Measurements from ENCODE around the gene CDAN1. TPM values are rescaled to one million over a fixed set of nuclear protein-coding genes. Genes with fewer than 3 reads are reported as not detected.

The CDAN1 gene
- total and polyA plus RNA-seq, 3 experiments from 2014 or later, result 11.2 to 24.8 (median 24.7) TPM

DNA sequence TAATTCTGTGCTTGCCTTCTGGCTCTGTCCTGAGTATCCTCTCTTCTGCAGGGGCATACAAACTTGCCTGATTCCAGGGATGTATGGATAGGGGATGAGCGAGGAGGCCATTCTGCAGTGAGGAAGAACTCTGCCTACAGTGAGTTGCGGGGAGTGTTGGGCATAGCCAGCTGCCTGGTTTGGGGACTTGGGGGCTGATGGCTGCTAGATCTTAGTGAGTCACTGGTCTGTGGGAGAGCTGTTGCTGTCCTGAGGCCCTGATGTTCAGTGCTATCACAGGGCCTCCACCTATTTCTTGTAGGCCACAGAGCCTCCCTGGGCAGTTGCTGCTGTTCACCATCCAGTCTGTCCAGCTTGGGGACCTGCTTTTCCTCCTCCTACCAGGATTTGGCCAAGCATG lies 20.3 kb downstream of the CDAN1 start:
- Histone ChIP-seq H3K4me3 (ENCODE audit: low read length) (no peak overlapping the region), H3K36me3 (ENCODE audit: insufficient read depth, low read length) (no peaks in the 10 kb centered on the region), H3K4me1 (ENCODE audit: insufficient read depth, low read length) (no peaks in the 10 kb centered on the region), H3K9me3 (ENCODE audit: low read length) (no peaks in the 10 kb centered on the region), H3K27ac (ENCODE audit: low read depth, low read length) (no peak overlapping the region), H3K27me3 (ENCODE audit: insufficient read depth, low read length, poor library complexity, severe bottlenecking) (no peaks in the 10 kb centered on the region)
- Mint-ChIP-seq H3K27me3 (no peaks in the 10 kb centered on the region), H3K9me3 (no peaks in the 10 kb centered on the region), H3K27ac (peak overlapping the region in 1 of 8 donors; percentile 24), H3K4me1 (no peaks in the 10 kb centered on the region), H3K36me3 (peaks cover 0 to 37% (median 2%) of the 10 kb centered on the region in 3 donors), H3K4me3 (no peak overlapping the region)
- no peak for DNase-seq
- ChIA-PET POLR2A (no interaction called here), CTCF (interaction anchor here (1.3 kb wide), 1 partner anchor 22 kb away, joined by 3 read pairs; no protein-coding TSS in a partner anchor)

DNA sequence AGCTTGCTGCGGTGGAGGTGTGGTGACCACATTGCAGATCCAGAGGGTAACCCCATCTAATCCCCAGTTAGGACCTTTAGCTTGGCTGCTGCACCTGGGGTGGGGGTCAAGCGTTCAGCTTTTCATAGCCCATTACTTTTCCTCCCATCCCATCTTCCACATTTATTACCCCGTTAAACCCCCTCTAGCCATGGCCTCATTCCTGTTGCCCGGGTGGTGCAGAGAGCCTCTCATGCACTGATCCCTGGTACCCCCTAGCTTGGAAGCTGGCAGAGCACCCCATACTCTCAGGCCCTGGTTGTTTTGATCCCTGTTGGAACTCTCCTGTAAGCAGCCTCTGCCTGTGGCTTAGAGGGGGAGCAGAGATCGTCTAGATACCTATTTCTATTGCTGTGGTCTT lies 20.8 kb downstream of the CDAN1 start:
- Mint-ChIP-seq H3K27me3 (no peaks in the 10 kb centered on the region), H3K36me3 (peaks cover 0 to 35% (median 2%) of the 10 kb centered on the region in 3 donors), H3K27ac (peak overlapping the region in 1 of 8 donors; percentile 19), H3K9me3 (no peaks in the 10 kb centered on the region), H3K4me1 (no peaks in the 10 kb centered on the region), H3K4me3 (no peak overlapping the region)
- Histone ChIP-seq H3K36me3 (ENCODE audit: insufficient read depth, low read length) (no peaks in the 10 kb centered on the region), H3K4me1 (ENCODE audit: insufficient read depth, low read length) (no peaks in the 10 kb centered on the region), H3K27me3 (ENCODE audit: insufficient read depth, low read length, poor library complexity, severe bottlenecking) (no peaks in the 10 kb centered on the region), H3K9me3 (ENCODE audit: low read length) (no peaks in the 10 kb centered on the region), H3K27ac (ENCODE audit: low read depth, low read length) (no peak overlapping the region), H3K4me3 (ENCODE audit: low read length) (no peak overlapping the region)
- CTCF ChIA-PET, result interaction anchor here (1.3 kb wide), 1 partner anchor 22 kb away, joined by 3 read pairs; no protein-coding TSS in a partner anchor
- POLR2A ChIA-PET, result no interaction called here
- no peak for DNase-seq

DNA sequence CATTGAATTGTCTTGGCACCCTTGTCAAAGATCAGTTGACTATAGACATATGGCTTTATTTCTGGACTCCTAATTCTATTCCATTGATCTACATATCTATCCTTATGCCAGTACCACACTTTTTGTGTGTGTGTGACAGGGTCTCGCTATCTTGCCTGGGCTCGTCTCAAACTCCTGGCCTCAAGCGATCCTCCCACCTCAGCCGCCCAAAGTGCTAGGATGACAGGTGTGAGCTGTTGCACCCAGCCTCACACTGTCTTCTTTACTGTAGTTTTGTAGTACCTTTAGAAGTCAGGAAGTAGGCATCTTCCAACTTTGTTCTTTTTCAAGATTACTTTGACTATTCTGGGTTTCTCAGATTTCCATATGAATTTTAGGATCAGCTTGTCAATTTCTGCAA lies 24.3 kb downstream of the CDAN1 start:
- Histone ChIP-seq H3K27ac (ENCODE audit: low read depth, low read length) (no peak overlapping the region), H3K4me1 (ENCODE audit: insufficient read depth, low read length) (no peaks in the 10 kb centered on the region), H3K36me3 (ENCODE audit: insufficient read depth, low read length) (no peaks in the 10 kb centered on the region), H3K27me3 (ENCODE audit: insufficient read depth, low read length, poor library complexity, severe bottlenecking) (no peaks in the 10 kb centered on the region), H3K9me3 (ENCODE audit: low read length) (no peaks in the 10 kb centered on the region), H3K4me3 (ENCODE audit: low read length) (no peak overlapping the region)
- H3K4me3 Mint-ChIP-seq, result no peak overlapping the region
- H3K9me3 Mint-ChIP-seq, result no peaks in the 10 kb centered on the region
- H3K27me3 Mint-ChIP-seq, result no peaks in the 10 kb centered on the region
- H3K36me3 Mint-ChIP-seq, result peaks cover 0 to 5% (median 0%) of the 10 kb centered on the region in 3 donors
- H3K4me1 Mint-ChIP-seq, result no peaks in the 10 kb centered on the region
- ChIA-PET POLR2A (no interaction called here), CTCF (no interaction called here)
- H3K27ac Mint-ChIP-seq, result peak overlapping the region in 2 of 8 donors; percentile 9 to 47
- DNase-seq, result no peak

DNA sequence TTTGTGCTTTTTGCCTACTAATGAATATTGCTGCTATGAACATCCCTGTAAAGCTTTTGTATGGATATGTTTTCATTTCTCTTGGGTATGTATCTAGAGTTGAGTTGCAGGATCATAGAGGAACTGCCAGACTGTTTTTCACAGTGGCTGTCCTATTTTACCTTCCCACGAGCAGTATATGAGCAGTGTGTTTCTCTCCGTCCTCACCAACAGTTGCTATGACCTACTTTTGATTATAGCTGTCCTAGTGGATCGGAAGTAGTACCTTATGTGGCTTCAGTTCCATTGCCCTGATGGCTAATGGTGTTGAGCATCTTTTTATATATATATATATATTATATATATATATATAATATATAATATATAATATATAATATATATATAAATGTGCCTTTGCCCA lies 25.2 kb downstream of the CDAN1 start:
- CTCF ChIA-PET, result no interaction called here

DNA sequence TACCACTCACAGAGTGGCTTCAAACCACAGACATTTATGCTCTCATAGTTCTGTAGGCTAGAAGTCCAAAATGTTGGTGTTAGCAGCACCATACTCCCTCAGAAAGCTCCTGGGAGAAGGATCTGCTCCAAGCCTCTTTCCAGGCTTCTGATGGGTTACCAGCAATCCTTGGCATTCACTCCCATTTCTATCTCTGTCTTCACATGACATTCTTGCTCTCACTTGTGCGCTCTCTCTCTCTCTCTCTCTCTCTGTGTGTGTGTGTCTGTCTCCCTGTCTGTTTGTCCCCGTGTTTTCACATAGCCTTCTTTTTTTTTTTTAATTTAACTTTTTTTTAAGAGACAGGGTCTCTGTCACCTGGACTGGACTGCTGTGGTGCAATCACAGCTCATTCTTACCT lies 26.3 kb downstream of the CDAN1 start:
- POLR2A ChIA-PET, result no interaction called here
- no peaks in the 10 kb centered on the region for H3K27me3 Mint-ChIP-seq

More for the DNA sequence above, 25.2 kb downstream of the CDAN1 start:
- Histone ChIP-seq H3K4me1 (ENCODE audit: insufficient read depth, low read length) (no peaks in the 10 kb centered on the region), H3K36me3 (ENCODE audit: insufficient read depth, low read length) (no peaks in the 10 kb centered on the region), H3K27me3 (ENCODE audit: insufficient read depth, low read length, poor library complexity, severe bottlenecking) (no peaks in the 10 kb centered on the region), H3K27ac (ENCODE audit: low read depth, low read length) (no peak overlapping the region), H3K9me3 (ENCODE audit: low read length) (no peaks in the 10 kb centered on the region), H3K4me3 (ENCODE audit: low read length) (no peak overlapping the region)
- Mint-ChIP-seq H3K27ac (no peak overlapping the region), H3K27me3 (no peaks in the 10 kb centered on the region), H3K9me3 (no peaks in the 10 kb centered on the region), H3K4me3 (no peak overlapping the region), H3K36me3 (peaks cover 0 to 3% (median 2%) of the 10 kb centered on the region in 3 donors), H3K4me1 (no peaks in the 10 kb centered on the region)
- DNase-seq, result no peak
- POLR2A ChIA-PET, result interaction anchor here (0.6 kb wide), 1 partner anchor 1775 kb away, joined by 3 read pairs; no protein-coding TSS in a partner anchor

DNA sequence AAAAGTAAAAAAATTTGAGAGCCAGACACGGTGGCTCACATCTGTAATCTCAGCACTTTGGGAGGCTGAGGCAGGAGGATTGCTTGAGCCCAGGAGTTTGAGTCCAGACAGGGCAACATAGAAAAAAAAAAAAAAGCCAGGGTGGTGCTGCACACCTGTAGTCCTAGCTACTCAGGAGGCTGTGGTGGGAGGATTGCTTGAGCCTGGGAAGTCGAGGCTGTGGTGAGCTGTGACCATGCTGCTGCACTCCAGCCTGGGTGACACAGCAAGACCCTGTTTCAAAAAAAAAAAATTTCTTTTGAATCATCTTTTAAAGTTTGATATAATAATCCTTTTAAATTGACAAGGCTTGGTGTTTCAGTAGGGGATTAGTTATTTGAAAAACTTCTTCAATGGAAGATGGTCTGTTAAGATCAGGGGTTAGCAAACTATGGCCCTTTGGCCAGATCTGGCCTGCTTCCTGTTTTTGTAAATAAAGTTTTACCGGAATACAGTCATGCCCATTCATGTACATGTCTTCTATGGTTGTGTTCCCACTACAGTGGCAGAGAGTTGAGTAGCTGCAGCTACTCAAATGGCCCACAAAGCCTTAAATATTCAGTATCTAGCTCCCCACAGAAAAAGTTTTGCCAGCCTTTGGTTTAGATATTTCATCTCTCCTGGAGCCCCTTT lies 28.9 kb downstream of the CDAN1 start:
- Mint-ChIP-seq H3K36me3 (peaks cover 0 to 2% (median 1%) of the 10 kb centered on the region in 3 donors), H3K4me3 (no peak overlapping the region), H3K27me3 (no peaks in the 10 kb centered on the region), H3K4me1 (no peaks in the 10 kb centered on the region), H3K9me3 (no peaks in the 10 kb centered on the region), H3K27ac (peak overlapping the region in 1 of 8 donors; percentile 54)
- DNase-seq, result no peak
- Histone ChIP-seq H3K4me1 (ENCODE audit: insufficient read depth, low read length) (no peaks in the 10 kb centered on the region), H3K9me3 (ENCODE audit: low read length) (no peaks in the 10 kb centered on the region), H3K36me3 (ENCODE audit: insufficient read depth, low read length) (no peaks in the 10 kb centered on the region), H3K4me3 (ENCODE audit: low read length) (no peak overlapping the region), H3K27ac (ENCODE audit: low read depth, low read length) (no peak overlapping the region), H3K27me3 (ENCODE audit: insufficient read depth, low read length, poor library complexity, severe bottlenecking) (no peaks in the 10 kb centered on the region)
- ChIA-PET CTCF (interaction anchor here (0.7 kb wide), 1 partner anchor 1718 kb away, joined by 4 read pairs; no protein-coding TSS in a partner anchor), POLR2A (no interaction called here)

More for the DNA sequence above, 26.3 kb downstream of the CDAN1 start:
- Histone ChIP-seq H3K4me3 (ENCODE audit: low read length) (no peak overlapping the region), H3K9me3 (ENCODE audit: low read length) (no peaks in the 10 kb centered on the region), H3K36me3 (ENCODE audit: insufficient read depth, low read length) (no peaks in the 10 kb centered on the region), H3K27ac (ENCODE audit: low read depth, low read length) (no peak overlapping the region), H3K4me1 (ENCODE audit: insufficient read depth, low read length) (no peaks in the 10 kb centered on the region), H3K27me3 (ENCODE audit: insufficient read depth, low read length, poor library complexity, severe bottlenecking) (no peaks in the 10 kb centered on the region)
- Mint-ChIP-seq H3K4me3 (no peak overlapping the region), H3K27ac (no peak overlapping the region), H3K36me3 (peaks cover 0 to 2% (median 1%) of the 10 kb centered on the region in 3 donors), H3K9me3 (no peaks in the 10 kb centered on the region), H3K4me1 (no peaks in the 10 kb centered on the region)
- CTCF ChIA-PET, result no interaction called here
- DNase-seq, result no peak

DNA sequence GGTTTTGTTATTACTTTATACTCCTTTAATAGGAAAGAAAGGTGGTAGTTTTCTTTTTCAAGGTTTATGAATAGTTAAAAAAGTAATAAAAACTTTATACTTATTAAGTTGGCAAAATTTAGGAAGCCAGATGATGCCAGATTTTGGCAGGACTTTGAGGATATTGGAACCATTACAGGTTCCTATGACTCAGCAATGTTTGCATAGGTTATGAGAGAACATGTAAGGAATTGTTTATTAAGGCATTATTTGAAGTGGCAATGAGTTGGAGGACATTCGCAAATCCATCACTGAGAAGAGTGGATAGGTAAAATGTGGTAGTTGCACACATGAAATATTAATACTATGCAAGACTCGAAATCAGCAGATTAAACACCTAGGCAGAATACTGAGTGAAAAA lies 29.9 kb downstream of the CDAN1 start:
- H3K4me3 ChIP-seq (ENCODE audit: low read length), result no peak overlapping the region
- H3K9me3 Mint-ChIP-seq, result no peaks in the 10 kb centered on the region
- no peak for DNase-seq
- H3K36me3 ChIP-seq (ENCODE audit: insufficient read depth, low read length), result no peaks in the 10 kb centered on the region
- no peaks in the 10 kb centered on the region for H3K4me1 ChIP-seq (ENCODE audit: insufficient read depth, low read length)
- H3K4me3 Mint-ChIP-seq, result no peak overlapping the region
- H3K36me3 Mint-ChIP-seq, result peaks cover 0 to 5% (median 2%) of the 10 kb centered on the region in 3 donors
- no peaks in the 10 kb centered on the region for H3K9me3 ChIP-seq (ENCODE audit: low read length)
- H3K4me1 Mint-ChIP-seq, result no peaks in the 10 kb centered on the region
- ChIA-PET CTCF (interaction anchor here (0.7 to 4.1 kb wide), 2 partner anchors 219 to 1719 kb away, joined by 4 to 35 read pairs; no protein-coding TSS in a partner anchor), POLR2A (no interaction called here)
- H3K27ac Mint-ChIP-seq, result no peak overlapping the region
- H3K27ac ChIP-seq (ENCODE audit: low read depth, low read length), result no peak overlapping the region
- H3K27me3 Mint-ChIP-seq, result no peaks in the 10 kb centered on the region
- H3K27me3 ChIP-seq (ENCODE audit: insufficient read depth, low read length, poor library complexity, severe bottlenecking), result no peaks in the 10 kb centered on the region

DNA sequence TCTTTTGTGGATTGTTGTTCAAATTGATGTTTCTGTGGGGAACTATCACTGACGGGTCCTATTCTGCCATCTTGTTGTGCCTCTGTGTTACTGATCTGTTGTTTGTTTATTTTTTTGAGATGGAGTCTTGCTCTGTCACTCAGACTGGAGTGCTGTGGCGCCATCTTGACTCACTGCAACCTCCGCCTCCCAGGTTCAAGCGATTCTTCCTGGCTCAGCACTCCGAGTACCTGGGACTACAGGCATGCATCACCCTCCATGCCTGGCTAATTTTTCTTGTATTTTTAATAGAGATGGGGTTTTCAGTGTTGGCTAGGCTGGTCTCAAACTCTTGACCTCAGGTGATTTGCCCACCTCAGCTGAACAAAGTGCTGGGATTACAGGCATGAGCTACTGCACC lies 31.6 kb downstream of the CDAN1 start:
- ChIA-PET CTCF (interaction anchor here (1.9 to 4.1 kb wide), 2 partner anchors 12 to 220 kb away, joined by 4 to 35 read pairs; no protein-coding TSS in a partner anchor), POLR2A (no interaction called here)
- Mint-ChIP-seq H3K27me3 (no peaks in the 10 kb centered on the region), H3K27ac (peak overlapping the region in 1 of 8 donors; percentile 23), H3K4me3 (no peak overlapping the region), H3K36me3 (peaks cover 0 to 12% (median 5%) of the 10 kb centered on the region in 3 donors), H3K4me1 (no peaks in the 10 kb centered on the region), H3K9me3 (no peaks in the 10 kb centered on the region)
- DNase-seq, result no peak
- Histone ChIP-seq H3K4me3 (ENCODE audit: low read length) (no peak overlapping the region), H3K27me3 (ENCODE audit: insufficient read depth, low read length, poor library complexity, severe bottlenecking) (no peaks in the 10 kb centered on the region), H3K9me3 (ENCODE audit: low read length) (no peaks in the 10 kb centered on the region), H3K4me1 (ENCODE audit: insufficient read depth, low read length) (no peaks in the 10 kb centered on the region), H3K27ac (ENCODE audit: low read depth, low read length) (no peak overlapping the region), H3K36me3 (ENCODE audit: insufficient read depth, low read length) (no peaks in the 10 kb centered on the region)
